Ramos (cell line): ENCODE data around the gene ADAT2.

ENCODE experiments used
- in situ Hi-C: fragments of 300-500 bp; cut with MboI; formaldehyde crosslinking; loops from one replicate; pipeline ENCODE4 v1.14.3; 2022; ENCODE audit warnings: low sequenced_read_pairs; ENCODE audit not compliant: unreplicated experiment

The ADAT2 gene

DNA sequence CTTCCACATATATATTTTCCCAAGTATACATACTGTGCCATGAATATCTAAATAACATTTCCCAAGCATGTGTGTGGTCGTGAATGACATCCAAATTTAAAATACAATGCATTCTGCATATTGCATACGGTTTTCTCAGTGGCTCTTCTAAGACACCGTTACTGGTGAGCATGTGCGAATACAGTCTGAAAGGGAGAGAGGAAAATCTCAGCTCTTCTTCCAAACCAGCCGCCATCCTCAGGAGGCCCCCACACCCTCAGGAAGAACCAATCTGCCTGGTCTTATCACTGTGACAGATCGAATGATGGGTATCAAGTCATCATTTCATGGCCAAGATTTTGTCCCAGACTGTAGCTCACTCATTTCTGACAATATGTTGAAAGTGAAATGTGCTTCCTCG is 50.7 kb downstream of the ADAT2 start:
- in situ Hi-C loops, result no loop called here

DNA sequence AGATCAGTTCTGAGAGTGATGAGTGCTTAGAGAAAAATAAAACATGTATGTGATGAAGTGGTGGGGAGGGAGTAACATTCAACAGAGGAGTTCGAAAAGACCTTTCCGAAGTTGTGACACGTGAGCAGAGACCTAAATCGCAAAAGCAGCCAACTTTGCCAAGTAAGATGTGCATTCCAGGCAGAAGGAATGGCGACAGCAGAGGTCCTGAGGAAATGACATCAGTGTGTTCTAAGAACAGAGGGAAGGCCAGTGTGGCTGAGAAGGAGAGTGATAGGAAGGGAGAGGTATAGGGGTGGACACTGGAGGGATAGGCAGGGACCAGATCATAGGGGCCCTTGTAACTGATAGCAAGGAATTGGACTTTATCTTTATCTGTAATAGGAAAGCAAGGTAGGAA is 51.3 kb downstream of the ADAT2 start:
- in situ Hi-C loops, result no loop called here

DNA sequence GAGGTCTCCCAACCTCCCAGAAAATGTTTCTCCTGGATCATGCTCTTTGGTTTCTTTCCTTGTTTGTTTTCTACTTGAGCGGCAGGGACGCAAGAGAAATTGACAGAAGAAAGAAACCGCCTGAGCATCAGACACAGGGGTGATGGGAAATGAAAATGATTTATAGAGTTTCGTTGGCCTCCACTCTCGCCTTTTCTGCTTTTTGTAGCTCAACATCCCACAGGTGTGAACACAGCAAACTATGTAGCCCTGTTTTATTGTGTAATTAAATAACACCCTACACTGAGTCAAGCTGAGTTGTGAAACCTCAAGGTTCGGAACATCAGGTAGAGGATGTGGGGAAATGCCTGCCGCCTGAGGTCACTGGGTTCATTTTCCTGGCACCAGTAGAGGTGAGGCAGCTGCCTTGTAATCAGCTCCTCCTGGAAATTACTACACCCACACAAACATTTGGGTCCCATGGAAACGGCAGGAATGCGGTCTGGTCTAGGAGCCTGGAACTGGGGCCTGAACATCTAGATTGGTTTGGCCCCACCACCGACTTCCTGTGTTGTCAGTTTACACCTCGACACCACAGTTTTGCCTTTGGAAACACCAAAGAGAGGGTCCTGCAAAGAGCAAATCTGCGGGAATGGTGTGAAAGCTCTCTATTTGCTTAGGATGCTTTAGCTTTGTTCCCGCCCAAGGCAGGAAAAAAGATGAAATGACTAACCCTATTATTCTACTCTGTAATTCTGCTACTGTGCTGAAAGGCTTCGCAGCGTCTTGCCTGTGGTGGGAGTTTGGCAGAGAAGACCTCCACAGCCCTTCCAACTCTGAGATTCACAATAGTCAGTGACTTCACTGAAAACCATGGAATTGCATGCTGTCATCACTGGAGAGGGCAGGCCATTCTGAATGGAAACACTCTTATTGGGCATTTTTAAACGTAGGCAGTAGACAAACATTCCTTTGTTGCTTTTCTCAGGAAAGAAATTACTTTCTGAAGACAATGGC is 53.0 kb downstream of the ADAT2 start:
- in situ Hi-C loops, result no loop called here

DNA sequence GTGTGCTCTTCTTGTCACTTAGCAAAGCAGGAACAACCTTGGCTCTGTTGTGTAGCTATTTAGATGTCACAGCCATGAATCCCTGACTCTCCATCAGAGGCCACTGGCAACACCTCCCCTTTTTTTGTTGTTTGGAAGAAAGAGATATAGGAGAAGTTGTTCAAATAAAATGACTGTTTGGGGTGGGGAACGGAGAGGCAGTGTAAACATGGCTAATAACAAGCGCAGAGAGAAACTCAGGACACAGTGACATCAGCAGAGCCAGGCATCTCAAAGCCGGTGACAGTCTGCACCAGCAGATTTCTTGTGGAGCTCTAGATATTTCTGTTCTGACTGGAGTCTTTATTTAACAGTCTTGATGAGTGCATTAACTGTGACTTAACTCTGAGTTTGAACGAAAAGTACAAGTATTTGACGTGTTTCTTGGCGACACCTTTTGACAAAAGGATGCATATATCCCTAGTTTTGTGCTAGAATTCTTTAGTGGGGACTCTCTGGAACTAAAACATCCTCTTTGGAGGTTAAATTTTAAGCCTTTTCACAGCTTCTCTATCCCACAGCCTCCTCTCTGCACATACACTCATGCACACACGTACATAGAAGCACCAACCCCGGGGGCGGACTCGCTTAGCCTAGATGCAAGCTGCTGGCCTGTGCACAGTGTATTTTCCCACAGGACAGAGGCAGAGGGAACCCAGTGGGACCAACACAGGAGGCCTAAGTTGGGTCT is 53.8 kb downstream of the ADAT2 start:
- in situ Hi-C loops, result no loop called here

DNA sequence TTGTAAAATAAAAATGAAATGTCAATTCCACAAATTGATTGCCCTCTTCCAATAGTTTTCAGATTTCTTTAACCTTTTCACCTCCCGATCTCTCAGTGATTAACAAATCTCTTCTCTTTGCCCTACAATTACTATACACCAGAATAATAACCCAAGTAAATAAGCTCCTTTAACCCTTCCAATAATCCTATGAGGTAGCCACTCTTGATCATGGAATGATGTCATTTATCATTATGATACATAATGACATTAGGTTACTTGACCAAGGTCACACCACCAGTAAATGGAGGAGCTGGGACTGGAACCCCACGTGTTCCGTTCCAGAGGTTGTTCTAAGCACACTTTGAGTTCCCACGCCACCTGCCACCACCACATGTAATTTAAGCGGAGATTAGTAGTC is 54.8 kb downstream of the ADAT2 start:
- in situ Hi-C loops, result no loop called here

DNA sequence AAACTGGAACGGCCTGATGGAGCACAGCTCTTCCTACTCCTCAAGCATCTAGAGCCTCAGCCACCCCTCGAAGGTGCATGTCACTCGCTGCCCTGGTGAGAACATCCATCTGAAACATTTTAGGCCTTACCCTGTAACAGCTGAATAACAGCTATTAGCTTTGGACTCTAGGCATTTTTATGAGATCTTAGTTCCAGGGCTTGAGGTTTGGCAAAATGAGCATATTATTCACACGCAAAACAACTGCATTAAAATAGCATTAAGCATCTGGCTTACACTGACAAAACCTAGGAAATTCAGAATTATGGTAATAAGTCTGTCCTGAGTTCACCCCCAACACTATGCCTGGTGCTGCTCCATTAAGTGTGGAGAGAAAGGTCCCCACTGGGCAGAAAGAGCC is 56.1 kb downstream of the ADAT2 start:
- in situ Hi-C loops, result no loop called here

DNA sequence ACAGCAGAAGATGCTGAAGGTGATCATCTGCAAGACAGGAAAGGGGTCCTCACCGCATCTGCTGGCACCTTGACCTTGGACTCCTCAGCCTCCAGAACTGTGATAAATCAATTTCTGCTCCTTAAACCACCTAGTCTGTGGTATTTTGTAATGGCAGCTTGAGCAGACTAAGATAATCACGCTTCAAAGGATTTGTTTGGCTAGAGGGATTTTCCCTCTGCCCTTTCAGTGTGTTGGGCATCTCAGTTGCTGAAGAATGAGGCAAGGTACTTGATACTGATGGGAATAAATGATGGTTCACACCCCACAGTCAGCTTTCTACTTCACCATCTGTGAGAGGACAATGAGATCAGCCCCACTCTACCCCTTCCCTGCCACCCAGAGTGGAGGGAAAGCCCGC is 60.2 kb downstream of the ADAT2 start:
- in situ Hi-C loops, result no loop called here

DNA sequence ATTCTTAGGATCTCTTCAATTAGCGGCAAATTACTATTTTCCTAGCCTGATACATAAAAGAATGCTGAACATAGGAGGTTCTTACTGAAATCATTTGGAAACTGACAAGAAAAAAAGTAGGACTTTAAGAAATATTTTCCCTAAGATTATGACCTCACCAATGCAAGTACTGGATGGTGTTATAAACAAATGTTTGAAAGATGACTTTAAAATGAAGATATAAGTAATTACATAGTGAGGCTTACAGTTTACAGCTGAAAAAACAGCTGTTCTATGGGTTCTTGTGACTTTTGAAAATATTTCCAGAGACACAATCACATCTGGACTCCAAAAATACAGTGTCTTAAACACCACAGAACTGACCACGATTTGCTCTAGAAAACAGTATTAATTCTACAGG is 64.9 kb downstream of the ADAT2 start:
- in situ Hi-C loops, result no loop called here

DNA sequence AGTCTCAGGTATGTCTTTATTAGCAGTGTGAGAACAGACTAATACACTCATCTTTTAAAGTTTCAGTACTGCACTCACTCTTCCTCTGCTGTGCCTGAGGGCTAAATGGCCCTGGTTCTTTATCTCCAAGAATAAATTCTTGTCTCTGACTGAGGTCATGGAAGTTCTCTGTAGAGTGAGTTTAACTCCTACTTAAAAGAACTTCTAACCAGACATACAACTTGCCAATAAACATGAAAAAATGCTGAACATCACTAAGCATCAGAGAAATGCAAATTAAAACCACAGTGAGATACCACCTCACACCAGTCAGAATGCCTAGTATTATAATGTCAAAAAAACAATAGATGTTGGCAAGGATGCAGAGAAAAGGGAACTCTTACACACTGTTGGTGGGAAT is 73.6 kb downstream of the ADAT2 start:
- in situ Hi-C loops, result no loop called here

DNA sequence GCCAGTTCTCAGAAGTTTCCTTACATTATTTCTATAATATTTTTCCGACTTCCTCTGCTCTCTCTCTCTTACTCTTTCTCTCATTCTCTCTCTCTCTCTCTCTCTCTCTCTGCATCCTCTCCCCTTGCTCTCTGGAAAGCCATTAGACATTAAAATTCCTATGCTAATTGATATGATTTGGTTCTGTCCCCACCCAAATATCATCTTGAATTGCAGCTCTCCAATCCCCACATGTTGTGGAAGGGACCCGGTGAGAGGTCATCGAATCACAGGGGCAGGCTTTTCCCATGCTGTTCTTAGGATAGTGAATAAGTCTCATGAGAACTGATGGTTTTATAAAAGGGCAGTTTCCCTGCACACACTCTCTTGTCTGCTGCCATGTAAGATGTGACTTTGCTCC is 74.1 kb downstream of the ADAT2 start:
- in situ Hi-C loops, result no loop called here

DNA sequence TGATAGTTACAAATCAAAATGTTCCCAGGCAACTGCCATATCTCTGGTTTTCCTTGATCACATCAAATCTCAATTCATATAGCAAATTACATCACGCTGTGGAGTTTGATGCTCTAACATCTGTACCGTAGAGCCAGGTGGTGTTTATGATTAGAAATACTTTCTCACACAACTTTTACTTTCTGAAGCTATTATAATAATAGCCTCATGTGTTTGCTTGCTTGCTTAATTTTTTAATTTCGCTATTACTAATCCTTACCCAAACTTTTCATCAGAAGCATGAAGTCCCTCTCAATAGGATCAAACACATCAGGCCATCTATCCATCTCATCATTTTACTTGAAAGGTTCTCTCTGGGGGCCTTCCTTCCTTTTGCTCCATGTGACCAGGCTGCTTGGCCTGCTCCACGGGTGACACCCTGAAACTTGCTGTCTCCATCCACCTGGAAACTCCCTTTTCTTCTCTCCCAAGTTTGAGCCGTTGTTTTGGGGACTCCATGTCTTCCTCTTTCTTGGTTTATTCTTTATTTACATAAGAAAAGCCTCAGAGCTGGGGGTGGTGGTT is 75.4 kb downstream of the ADAT2 start:
- in situ Hi-C loops, result no loop called here

DNA sequence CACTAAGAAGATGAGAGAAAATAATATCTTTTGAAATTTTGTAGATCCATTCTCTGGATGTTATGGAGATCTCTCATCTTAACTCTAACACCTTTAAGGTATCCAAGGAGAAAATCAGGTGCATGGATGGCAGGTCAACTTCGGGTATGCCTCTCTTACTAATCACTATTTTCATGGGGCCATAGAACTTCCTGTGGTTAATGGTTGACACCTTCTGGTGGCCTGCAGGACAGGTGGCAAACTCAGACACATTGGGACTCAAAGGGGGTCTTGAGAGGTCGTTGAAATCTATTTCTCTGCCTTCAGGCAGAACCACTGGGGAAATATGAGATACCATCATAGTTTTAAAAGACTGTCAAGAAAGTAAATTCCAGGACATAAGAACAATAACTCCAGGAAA is 76.5 kb downstream of the ADAT2 start:
- in situ Hi-C loops, result no loop called here
